ENCODE measurements around the gene CDH7.

CDH7 gene

DNA sequence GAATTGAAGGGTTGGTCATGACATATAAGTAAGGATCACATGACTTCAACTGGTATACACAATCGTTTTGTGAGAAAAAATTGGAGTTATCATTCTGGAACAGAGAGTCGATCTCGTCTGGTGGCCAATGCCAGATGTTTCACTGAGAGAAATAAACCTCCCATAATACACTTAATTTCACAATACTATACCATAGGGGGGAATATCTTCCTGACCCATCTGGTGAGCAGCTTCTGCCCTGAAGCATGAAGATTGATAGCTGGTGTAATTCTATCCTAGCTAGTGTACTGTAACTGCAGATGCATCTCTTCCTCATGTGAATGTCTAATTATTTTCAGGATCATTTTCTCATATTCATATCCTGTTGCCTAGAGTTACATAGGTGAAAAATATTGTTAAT, 15.7 kb upstream of the CDH7 start:
- TF ChIP-seq, protein P1, sequence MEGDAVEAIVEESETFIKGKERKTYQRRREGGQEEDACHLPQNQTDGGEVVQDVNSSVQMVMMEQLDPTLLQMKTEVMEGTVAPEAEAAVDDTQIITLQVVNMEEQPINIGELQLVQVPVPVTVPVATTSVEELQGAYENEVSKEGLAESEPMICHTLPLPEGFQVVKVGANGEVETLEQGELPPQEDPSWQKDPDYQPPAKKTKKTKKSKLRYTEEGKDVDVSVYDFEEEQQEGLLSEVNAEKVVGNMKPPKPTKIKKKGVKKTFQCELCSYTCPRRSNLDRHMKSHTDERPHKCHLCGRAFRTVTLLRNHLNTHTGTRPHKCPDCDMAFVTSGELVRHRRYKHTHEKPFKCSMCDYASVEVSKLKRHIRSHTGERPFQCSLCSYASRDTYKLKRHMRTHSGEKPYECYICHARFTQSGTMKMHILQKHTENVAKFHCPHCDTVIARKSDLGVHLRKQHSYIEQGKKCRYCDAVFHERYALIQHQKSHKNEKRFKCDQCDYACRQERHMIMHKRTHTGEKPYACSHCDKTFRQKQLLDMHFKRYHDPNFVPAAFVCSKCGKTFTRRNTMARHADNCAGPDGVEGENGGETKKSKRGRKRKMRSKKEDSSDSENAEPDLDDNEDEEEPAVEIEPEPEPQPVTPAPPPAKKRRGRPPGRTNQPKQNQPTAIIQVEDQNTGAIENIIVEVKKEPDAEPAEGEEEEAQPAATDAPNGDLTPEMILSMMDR (conservative IDR thresholded peaks at IDR 0.05; ENCODE audit: low read length): no peak
- no peak for DNase-seq (ENCODE audit: low read depth)
- no peak overlapping the region for H3K4me3 ChIP-seq (ENCODE audit: low read length)

DNA sequence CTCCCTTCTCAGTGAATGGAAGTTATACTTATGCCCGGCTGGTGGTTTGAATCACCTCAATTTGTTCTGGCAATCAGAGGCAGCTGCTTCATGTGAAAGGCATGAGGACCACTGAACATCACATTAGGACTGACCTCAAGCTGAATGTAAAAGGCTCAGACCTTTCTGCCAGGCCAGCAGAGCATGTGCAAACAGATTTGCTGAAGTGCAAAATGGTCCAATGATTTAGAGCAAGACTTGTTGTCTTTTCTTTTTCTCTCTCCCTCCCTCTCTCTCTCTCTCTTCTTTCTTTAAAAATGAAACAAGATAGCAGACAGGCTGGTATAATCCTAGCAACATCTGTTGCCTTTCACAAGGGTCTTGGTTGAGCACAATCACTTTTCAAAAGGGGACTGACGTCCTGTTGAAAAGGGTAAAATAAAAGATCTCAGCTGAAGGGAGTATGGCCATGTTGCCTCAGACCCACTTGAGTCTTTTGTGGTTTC, 13.3 kb upstream of the CDH7 start:
- no peak overlapping the region for H3K4me3 ChIP-seq (ENCODE audit: low read length)
- TF ChIP-seq, protein P1 (conservative IDR thresholded peaks at IDR 0.05; ENCODE audit: low read length): no peak
- DNase-seq (ENCODE audit: low read depth): no peak

DNA sequence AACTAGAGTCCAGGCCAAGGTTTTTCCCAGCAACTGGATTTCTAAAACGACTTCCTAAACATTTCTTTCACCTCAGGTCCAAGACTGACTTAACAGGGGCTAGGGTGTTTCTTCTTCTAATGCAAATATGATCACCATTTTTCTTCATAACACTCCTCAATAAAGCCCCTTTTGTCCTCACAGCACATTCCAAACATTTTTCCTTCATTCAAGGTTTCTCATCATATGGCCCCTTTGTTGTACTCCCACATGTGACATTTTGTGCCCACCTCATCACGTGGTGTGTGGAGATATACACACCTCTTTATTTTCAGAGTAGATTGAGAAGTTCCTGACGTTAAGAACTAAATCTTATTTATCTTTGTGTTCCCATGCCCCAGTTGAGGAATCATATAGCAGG, 3.9 kb upstream of the CDH7 start:
- H3K4me3 ChIP-seq (ENCODE audit: low read length): no peak overlapping the region
- no peak for DNase-seq (ENCODE audit: low read depth)
- TF ChIP-seq, protein P1 (conservative IDR thresholded peaks at IDR 0.05; ENCODE audit: low read length): no peak

DNA sequence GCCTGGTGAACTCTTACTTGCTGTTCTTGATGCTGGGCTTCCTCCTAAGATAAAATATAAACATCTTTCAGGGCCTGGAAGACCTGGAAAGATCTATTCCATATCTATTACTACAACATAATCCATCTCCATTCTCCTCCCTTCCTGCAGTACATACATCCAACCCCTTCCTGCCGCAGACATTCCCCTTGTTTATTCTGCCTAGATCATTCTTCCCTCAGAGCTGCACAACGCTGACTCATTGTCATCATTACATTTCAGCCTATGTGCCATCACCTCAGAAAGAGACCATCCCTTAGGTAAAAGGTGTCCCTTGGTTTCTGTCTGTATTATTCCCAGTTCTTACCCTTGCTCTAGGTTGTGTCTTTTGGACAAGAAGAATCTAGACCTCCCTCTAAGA, 2.5 kb upstream of the CDH7 start:
- TF ChIP-seq, protein P1 (conservative IDR thresholded peaks at IDR 0.05; ENCODE audit: low read length): no peak
- DNase-seq (ENCODE audit: low read depth): no peak

DNA sequence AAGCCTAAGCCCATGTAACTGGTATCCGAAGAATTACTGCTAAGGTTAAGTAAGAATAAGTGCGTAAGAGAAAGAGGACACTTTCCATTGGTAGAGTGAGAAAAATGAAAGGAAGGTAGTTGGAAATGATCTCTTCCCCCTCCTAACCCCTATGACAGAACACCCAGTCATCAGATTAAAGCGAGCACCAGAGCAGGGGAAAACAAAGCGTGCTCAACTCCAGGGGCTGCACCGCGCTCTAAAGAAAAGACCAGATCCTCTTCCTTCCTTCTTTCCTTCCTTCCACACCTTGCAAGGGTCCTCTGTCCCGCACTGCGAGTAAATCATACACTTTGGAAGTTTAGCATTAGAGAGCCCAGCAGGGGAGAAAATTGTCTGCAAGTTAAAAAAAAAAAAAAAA, 971 bp upstream of the CDH7 start:
- TF ChIP-seq, protein P1 (conservative IDR thresholded peaks at IDR 0.05; ENCODE audit: low read length): no peak
- H3K4me3 ChIP-seq (ENCODE audit: low read length): no peak overlapping the region
- DNase-seq (ENCODE audit: low read depth): no peak

More for the DNA sequence above, 2.5 kb upstream of the CDH7 start:
- H3K4me3 ChIP-seq (ENCODE audit: low read length): no peak overlapping the region

DNA sequence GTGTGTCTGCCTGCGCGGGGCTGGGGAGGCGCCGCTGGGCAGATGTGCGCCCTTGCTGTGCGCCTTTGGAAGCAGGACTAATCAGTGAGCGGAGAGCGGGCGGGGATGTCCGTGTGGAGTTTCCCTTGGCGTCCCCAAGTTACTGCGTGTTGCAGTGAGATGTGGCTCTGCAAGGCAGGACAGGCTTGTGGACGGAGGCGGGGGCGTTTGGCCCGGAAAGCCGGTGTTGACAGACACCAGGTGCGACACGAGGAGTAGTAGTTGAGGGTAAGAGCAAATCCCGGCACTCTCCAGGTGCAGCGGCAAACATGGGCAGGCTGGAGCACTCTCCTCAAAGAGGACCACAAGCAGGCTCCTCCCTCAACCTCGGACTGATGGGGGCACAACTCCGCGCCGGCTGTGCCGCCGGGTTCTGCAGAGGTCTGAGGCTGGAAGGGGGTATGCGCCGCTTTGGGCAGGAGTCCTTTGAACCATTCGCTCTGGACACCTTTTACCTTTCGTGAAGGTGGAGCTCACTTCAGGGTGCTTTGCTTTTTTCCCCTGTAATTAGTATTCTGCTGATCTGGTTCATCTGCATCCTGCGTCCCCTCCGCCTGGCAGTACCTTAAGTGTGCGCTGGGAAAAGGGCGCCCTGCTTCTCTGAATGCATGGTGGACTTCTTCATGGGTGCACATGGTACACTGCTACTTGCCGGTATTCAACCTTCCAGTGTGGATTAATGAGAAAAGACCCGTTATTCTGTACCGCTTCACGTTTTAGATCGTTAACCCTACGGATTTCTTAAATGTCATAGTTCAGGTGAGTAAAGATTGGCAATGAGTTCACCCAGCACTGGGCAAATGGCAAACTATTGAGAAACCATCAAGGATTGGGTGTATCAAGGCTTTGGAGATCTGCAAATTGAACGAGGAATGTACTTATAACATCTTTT, 608 bp downstream of the CDH7 start:
- DNase-seq (ENCODE audit: low read depth): no peak
- TF ChIP-seq, protein P1 (conservative IDR thresholded peaks at IDR 0.05; ENCODE audit: low read length): no peak
- no peak overlapping the region for H3K4me3 ChIP-seq (ENCODE audit: low read length)
